WTC11 (cell line): Measurements from ENCODE around the gene LRRC27. TPM values are rescaled to one million over a fixed set of nuclear protein-coding genes. Genes with fewer than 3 reads are reported as not detected.

Experiments used
- ATAC-seq: fragments of 200-7000 bp; cut with Tn5 transposase; 2 replicates; pipeline ENCODE4 v1.10.0; 2021; ENCODE audit warnings: mild to moderate bottlenecking, moderate library complexity
- CTCF ChIA-PET: fragments of 300-600 bp; sonication (Branson Sonifier 250); formaldehyde crosslinking; loops from one replicate; lab custom pipeline; 2021; ENCODE audit warnings: antibody characterized with exemption; lab: Charles Lee
- POLR2A ChIA-PET: fragments of 350-600 bp; sonication (Branson Sonifier 250); formaldehyde crosslinking; loops from one replicate; lab custom pipeline; 2021; ENCODE audit warnings: antibody characterized with exemption; lab: Charles Lee
- DNase-seq: peaks from one replicate; pipeline ENCODE4 v3.0.0; 2021; ENCODE audit warnings: low spot score
- H3K27ac Mint-ChIP-seq: 2 replicates; pipeline ENCODE4 v1.8.0; 2021; ENCODE audit warnings: mixed read lengths
- H3K27me3 Mint-ChIP-seq: 2 replicates; pipeline ENCODE4 v1.8.0; 2021; ENCODE audit warnings: low read depth, mild to moderate bottlenecking, moderate library complexity, mixed read lengths
- H3K36me3 Mint-ChIP-seq: 2 replicates; pipeline ENCODE4 v1.8.0; 2021; ENCODE audit warnings: mixed read lengths
- H3K4me1 Mint-ChIP-seq: 2 replicates; pipeline ENCODE4 v1.8.0; 2022; ENCODE audit warnings: mixed read lengths
- H3K4me3 Mint-ChIP-seq: 2 replicates; pipeline ENCODE4 v1.8.0; 2021; ENCODE audit warnings: mild to moderate bottlenecking, moderate library complexity, mixed read lengths
- H3K9me3 Mint-ChIP-seq: 2 replicates; pipeline ENCODE4 v1.8.0; 2021; ENCODE audit warnings: mixed read lengths
- CREM ChIP-seq: sonication (generic); formaldehyde crosslinking; IDR thresholded peaks from 2 replicates; pipeline ENCODE4 v1.8.1; 2022; ENCODE audit warnings: mild to moderate bottlenecking, missing genetic modification reagents, moderate library complexity
- ELF4 ChIP-seq: sonication (generic); formaldehyde crosslinking; IDR thresholded peaks from 2 replicates; pipeline ENCODE4 v1.8.1; 2022; ENCODE audit warnings: low read depth, mild to moderate bottlenecking, moderate library complexity, missing genetic modification reagents
- FOXJ3 ChIP-seq: sonication (generic); formaldehyde crosslinking; IDR thresholded peaks from 2 replicates; pipeline ENCODE4 v1.9.0; 2021; ENCODE audit warnings: missing genetic modification reagents, mild to moderate bottlenecking, borderline replicate concordance
- IRF2 ChIP-seq: sonication (generic); formaldehyde crosslinking; IDR thresholded peaks from 2 replicates; pipeline ENCODE4 v1.8.0; 2022; ENCODE audit warnings: low read depth, missing genetic modification reagents, borderline replicate concordance
- NFE2L1 ChIP-seq: sonication (generic); formaldehyde crosslinking; IDR thresholded peaks from 2 replicates; pipeline ENCODE4 v1.8.1; 2023; ENCODE audit warnings: missing genetic modification reagents
- NR1H2 ChIP-seq: sonication (generic); formaldehyde crosslinking; IDR thresholded peaks from 2 replicates; pipeline ENCODE4 v1.9.0; 2021; ENCODE audit warnings: mild to moderate bottlenecking, moderate library complexity, missing genetic modification reagents
- NR2C2 ChIP-seq: sonication (generic); formaldehyde crosslinking; IDR thresholded peaks from 2 replicates; pipeline ENCODE4 v1.8.0; 2022; ENCODE audit warnings: mild to moderate bottlenecking, missing genetic modification reagents
- SMAD4 ChIP-seq: sonication (generic); formaldehyde crosslinking; IDR thresholded peaks from 2 replicates; pipeline ENCODE4 v1.8.0; 2022; ENCODE audit warnings: mild to moderate bottlenecking, missing genetic modification reagents
- TCF7 ChIP-seq: sonication (generic); formaldehyde crosslinking; IDR thresholded peaks from 2 replicates; pipeline ENCODE4 v1.8.0; 2022; ENCODE audit warnings: mild to moderate bottlenecking, low read depth, missing genetic modification reagents, moderate library complexity
- TEAD1 ChIP-seq: sonication (generic); formaldehyde crosslinking; IDR thresholded peaks from 2 replicates; pipeline ENCODE4 v1.8.0; 2022; ENCODE audit warnings: mild to moderate bottlenecking, missing genetic modification reagents
- ZNF416 ChIP-seq: fragments of 250-450 bp; sonication (Bioruptor Pico); IDR thresholded peaks from 2 replicates; pipeline ENCODE4 v1.9.0; 2021; ENCODE audit warnings: mild to moderate bottlenecking, inconsistent platforms
- ZNF671 ChIP-seq: fragments of 250-450 bp; sonication (Bioruptor Pico); IDR thresholded peaks from 2 replicates; pipeline ENCODE4 v1.8.0; 2021; ENCODE audit warnings: mild to moderate bottlenecking
- total RNA-seq: library from RNA; stranded (reverse); gene quantifications from 3 replicates; pipeline ENCODE4 v1.2.3, GENCODE V29; 2021
- TF ChIP-seq, protein P1 (sequence below): fragments of 250-450 bp; sonication (Bioruptor Pico); conservative IDR thresholded peaks from 2 replicates; pipeline ENCODE4 v1.9.0; 2021; ENCODE audit warnings: mild to moderate bottlenecking
- TF ChIP-seq, protein P2 (sequence below): sonication (generic); formaldehyde crosslinking; conservative IDR thresholded peaks from 2 replicates; pipeline ENCODE4 v1.8.1; 2023; ENCODE audit warnings: mild to moderate bottlenecking, low read depth, missing genetic modification reagents, moderate library complexity
- TF ChIP-seq, protein P3 (sequence below): sonication (generic); formaldehyde crosslinking; IDR thresholded peaks from 2 replicates; pipeline ENCODE4 v1.8.1; 2023; ENCODE audit warnings: mild to moderate bottlenecking, missing genetic modification reagents, borderline replicate concordance
- TF ChIP-seq, protein P4 (sequence below): sonication (generic); formaldehyde crosslinking; IDR thresholded peaks from 2 replicates; pipeline ENCODE4 v1.8.0; 2022; ENCODE audit warnings: mild to moderate bottlenecking, missing genetic modification reagents
- TF ChIP-seq, protein P5 (sequence below): fragments of 250-450 bp; sonication (Bioruptor Pico); IDR thresholded peaks from 2 replicates; pipeline ENCODE4 v1.8.0; 2021; ENCODE audit warnings: mild to moderate bottlenecking
- TF ChIP-seq, protein P6 (sequence below): sonication (generic); formaldehyde crosslinking; IDR thresholded peaks from 2 replicates; pipeline ENCODE4 v1.8.1; 2022; ENCODE audit warnings: mild to moderate bottlenecking, missing genetic modification reagents, moderate library complexity, borderline replicate concordance

LRRC27 gene
- total RNA-seq, 1 experiment from 2014 or later: 4.4 TPM

DNA sequence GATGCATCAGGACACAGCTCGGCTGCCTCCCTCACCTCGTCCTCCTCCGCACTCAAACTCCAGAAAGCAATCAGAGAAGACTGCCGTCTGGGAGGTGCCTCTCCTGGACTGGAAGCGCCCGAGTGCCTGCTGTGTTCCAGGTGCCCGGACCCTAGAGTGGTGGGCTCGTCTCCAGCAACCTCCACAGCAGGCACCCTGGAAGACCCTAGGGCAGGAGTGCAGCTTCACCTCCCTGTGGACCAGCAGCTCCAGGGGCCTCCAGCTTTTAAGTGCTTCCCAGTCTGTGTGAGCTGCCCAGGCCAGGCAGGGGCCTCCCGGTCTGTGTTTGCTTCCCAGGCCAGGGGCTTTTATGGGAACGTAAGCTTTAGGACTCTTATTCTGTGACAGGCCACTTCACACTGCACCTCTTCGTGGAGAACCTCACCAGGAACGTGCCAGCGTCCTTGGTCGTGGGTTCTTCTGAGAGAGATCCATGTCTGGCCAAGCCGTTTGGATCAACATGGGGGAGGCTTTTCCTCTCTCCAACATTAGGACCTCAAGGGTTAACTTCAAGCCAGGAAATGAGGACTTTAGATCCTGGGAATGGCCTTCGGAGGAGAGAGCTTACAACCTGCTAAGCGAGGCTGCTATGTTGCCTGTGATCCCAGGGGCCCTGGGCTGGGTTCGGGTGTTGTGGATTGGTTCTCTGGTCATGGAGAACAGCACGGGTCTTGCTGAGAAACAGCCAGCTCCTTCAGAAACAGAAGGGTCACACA lies 59.1 kb downstream of the LRRC27 start:
- ChIA-PET CTCF (interaction anchor here (0.8 to 2.2 kb wide), 2 partner anchors 14 to 30 kb away, joined by 3 to 6 read pairs; no protein-coding TSS in a partner anchor), POLR2A (interaction anchor here (0.5 to 0.6 kb wide), 2 partner anchors 19 to 179 kb away, joined by 3 read pairs; no protein-coding TSS in a partner anchor)
- ATAC-seq: no peak
- Mint-ChIP-seq H3K27me3 (no peaks in the 10 kb centered on the region), H3K9me3 (peaks cover 10% of the 10 kb centered on the region), H3K4me3 (no peak overlapping the region), H3K36me3 (no peaks in the 10 kb centered on the region), H3K4me1 (peaks cover 6% of the 10 kb centered on the region), H3K27ac (no peak overlapping the region)
- no peak for DNase-seq
- TF ChIP-seq, protein P1, sequence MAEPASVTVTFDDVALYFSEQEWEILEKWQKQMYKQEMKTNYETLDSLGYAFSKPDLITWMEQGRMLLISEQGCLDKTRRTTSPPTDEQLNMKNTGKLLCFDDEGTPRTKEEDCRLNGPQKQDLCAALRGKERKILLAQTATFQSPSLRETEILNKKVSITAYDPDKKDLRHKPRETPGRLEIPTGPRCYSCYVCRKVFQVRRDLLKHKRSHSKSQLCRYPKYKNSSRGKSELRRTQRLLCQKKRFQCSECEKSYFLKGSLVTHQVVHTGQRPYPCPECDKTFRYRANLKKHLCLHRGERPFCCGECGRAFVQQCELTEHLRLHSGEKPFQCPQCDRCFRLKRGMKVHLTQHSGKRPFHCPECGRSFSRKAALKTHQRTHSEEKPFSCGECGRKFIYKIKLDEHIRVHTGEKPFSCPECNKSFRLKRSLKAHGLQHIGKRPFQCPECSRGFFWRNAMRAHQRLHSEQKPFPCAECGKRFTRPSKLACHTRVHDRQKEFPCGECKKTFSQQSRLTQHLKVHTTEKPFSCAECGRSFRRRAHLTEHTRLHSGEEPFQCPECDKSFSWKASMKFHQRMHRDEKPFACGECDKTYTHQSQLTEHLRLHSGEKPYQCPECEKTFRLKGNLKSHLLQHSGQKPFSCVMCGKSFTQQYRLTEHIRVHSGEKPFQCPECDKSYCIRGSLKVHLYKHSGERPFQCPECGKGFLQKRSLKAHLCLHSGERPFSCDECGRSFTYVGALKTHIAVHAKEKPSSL (CRISPR knock-in tag): no peak
- no peak for TF ChIP-seq NR2C2 (CRISPR knock-in tag)
- no peak for TF ChIP-seq TCF7
- TF ChIP-seq, protein P2, sequence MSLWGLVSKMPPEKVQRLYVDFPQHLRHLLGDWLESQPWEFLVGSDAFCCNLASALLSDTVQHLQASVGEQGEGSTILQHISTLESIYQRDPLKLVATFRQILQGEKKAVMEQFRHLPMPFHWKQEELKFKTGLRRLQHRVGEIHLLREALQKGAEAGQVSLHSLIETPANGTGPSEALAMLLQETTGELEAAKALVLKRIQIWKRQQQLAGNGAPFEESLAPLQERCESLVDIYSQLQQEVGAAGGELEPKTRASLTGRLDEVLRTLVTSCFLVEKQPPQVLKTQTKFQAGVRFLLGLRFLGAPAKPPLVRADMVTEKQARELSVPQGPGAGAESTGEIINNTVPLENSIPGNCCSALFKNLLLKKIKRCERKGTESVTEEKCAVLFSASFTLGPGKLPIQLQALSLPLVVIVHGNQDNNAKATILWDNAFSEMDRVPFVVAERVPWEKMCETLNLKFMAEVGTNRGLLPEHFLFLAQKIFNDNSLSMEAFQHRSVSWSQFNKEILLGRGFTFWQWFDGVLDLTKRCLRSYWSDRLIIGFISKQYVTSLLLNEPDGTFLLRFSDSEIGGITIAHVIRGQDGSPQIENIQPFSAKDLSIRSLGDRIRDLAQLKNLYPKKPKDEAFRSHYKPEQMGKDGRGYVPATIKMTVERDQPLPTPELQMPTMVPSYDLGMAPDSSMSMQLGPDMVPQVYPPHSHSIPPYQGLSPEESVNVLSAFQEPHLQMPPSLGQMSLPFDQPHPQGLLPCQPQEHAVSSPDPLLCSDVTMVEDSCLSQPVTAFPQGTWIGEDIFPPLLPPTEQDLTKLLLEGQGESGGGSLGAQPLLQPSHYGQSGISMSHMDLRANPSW (CRISPR knock-in tag): no peak
- no peak for TF ChIP-seq ELF4 (CRISPR knock-in tag)
- no peak for TF ChIP-seq NFE2L1 (CRISPR knock-in tag)
- no peak for TF ChIP-seq FOXJ3 (CRISPR knock-in tag)
- TF ChIP-seq, protein P3, sequence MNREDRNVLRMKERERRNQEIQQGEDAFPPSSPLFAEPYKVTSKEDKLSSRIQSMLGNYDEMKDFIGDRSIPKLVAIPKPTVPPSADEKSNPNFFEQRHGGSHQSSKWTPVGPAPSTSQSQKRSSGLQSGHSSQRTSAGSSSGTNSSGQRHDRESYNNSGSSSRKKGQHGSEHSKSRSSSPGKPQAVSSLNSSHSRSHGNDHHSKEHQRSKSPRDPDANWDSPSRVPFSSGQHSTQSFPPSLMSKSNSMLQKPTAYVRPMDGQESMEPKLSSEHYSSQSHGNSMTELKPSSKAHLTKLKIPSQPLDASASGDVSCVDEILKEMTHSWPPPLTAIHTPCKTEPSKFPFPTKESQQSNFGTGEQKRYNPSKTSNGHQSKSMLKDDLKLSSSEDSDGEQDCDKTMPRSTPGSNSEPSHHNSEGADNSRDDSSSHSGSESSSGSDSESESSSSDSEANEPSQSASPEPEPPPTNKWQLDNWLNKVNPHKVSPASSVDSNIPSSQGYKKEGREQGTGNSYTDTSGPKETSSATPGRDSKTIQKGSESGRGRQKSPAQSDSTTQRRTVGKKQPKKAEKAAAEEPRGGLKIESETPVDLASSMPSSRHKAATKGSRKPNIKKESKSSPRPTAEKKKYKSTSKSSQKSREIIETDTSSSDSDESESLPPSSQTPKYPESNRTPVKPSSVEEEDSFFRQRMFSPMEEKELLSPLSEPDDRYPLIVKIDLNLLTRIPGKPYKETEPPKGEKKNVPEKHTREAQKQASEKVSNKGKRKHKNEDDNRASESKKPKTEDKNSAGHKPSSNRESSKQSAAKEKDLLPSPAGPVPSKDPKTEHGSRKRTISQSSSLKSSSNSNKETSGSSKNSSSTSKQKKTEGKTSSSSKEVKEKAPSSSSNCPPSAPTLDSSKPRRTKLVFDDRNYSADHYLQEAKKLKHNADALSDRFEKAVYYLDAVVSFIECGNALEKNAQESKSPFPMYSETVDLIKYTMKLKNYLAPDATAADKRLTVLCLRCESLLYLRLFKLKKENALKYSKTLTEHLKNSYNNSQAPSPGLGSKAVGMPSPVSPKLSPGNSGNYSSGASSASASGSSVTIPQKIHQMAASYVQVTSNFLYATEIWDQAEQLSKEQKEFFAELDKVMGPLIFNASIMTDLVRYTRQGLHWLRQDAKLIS (CRISPR knock-in tag): no peak
- no peak for TF ChIP-seq ZNF416 (CRISPR knock-in tag)
- no peak for TF ChIP-seq ZNF671
- TF ChIP-seq NR1H2 (CRISPR knock-in tag): no peak
- TF ChIP-seq, protein P4, sequence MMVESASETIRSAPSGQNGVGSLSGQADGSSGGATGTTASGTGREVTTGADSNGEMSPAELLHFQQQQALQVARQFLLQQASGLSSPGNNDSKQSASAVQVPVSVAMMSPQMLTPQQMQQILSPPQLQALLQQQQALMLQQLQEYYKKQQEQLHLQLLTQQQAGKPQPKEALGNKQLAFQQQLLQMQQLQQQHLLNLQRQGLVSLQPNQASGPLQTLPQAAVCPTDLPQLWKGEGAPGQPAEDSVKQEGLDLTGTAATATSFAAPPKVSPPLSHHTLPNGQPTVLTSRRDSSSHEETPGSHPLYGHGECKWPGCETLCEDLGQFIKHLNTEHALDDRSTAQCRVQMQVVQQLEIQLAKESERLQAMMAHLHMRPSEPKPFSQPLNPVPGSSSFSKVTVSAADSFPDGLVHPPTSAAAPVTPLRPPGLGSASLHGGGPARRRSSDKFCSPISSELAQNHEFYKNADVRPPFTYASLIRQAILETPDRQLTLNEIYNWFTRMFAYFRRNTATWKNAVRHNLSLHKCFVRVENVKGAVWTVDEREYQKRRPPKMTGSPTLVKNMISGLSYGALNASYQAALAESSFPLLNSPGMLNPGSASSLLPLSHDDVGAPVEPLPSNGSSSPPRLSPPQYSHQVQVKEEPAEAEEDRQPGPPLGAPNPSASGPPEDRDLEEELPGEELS: no peak
- TF ChIP-seq TEAD1 (CRISPR knock-in tag): no peak
- TF ChIP-seq IRF2: no peak
- TF ChIP-seq, protein P5, sequence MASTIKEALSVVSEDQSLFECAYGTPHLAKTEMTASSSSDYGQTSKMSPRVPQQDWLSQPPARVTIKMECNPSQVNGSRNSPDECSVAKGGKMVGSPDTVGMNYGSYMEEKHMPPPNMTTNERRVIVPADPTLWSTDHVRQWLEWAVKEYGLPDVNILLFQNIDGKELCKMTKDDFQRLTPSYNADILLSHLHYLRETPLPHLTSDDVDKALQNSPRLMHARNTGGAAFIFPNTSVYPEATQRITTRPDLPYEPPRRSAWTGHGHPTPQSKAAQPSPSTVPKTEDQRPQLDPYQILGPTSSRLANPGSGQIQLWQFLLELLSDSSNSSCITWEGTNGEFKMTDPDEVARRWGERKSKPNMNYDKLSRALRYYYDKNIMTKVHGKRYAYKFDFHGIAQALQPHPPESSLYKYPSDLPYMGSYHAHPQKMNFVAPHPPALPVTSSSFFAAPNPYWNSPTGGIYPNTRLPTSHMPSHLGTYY (CRISPR knock-in tag): no peak
- no peak for TF ChIP-seq SMAD4 (CRISPR knock-in tag)
- TF ChIP-seq, protein P6, sequence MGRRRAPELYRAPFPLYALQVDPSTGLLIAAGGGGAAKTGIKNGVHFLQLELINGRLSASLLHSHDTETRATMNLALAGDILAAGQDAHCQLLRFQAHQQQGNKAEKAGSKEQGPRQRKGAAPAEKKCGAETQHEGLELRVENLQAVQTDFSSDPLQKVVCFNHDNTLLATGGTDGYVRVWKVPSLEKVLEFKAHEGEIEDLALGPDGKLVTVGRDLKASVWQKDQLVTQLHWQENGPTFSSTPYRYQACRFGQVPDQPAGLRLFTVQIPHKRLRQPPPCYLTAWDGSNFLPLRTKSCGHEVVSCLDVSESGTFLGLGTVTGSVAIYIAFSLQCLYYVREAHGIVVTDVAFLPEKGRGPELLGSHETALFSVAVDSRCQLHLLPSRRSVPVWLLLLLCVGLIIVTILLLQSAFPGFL: no peak
- no peak for TF ChIP-seq CREM
